CD4-positive, alpha-beta T cell treated with Interleukin-6 at 100 ng/mL for 8 hours (primary cell): Measurements from ENCODE around the gene CPNE1.

Source experiments
- DNase-seq: peaks from one replicate; pipeline ENCODE4 v3.0.0-alpha.2; 2020; ENCODE audit warnings: mixed read lengths, low spot score

Gene CPNE1

GRCh38 chr20:35620818-35621559 lies 43.7 kb downstream of the CPNE1 start:
- no peak for DNase-seq

- DNase-seq: peak; percentile 67
Observed at GRCh38 chr20:35619196-35620095, 45.3 kb downstream of the CPNE1 start.

- DNase-seq: no peak
Observed at GRCh38 chr20:35618263-35619131, 46.2 kb downstream of the CPNE1 start.

- DNase-seq: peak; percentile 30
Observed at GRCh38 chr20:35617397-35618262, 47.1 kb downstream of the CPNE1 start.

- peak; percentile 25 for DNase-seq
Observed at GRCh38 chr20:35616465-35617396, 48.0 kb downstream of the CPNE1 start.

GRCh38 chr20:35615667-35616464 lies 48.8 kb downstream of the CPNE1 start, which contains the start of gene SPAG4:
Gene SPAG4 (plus strand): TSS chr20:35615829. CDS start chr20:35616004, 175 bp downstream.
- peak; percentile 100 for DNase-seq

GRCh38 chr20:35611482-35611881 lies 53.2 kb downstream of the CPNE1 start:
- DNase-seq: no peak

GRCh38 chr20:35610833-35611427 lies 53.8 kb downstream of the CPNE1 start:
- DNase-seq: no peak

- no peak for DNase-seq
Observed at GRCh38 chr20:35607003-35607735, 57.5 kb downstream of the CPNE1 start.

- no peak for DNase-seq
Observed at GRCh38 chr20:35606127-35606526, 58.6 kb downstream of the CPNE1 start.

GRCh38 chr20:35604449-35604747 lies 60.3 kb downstream of the CPNE1 start:
- no peak for DNase-seq

GRCh38 chr20:35603695-35604448 lies 60.8 kb downstream of the CPNE1 start:
- DNase-seq: no peak

- DNase-seq: no peak
Observed at GRCh38 chr20:35602851-35603495, 61.7 kb downstream of the CPNE1 start.

GRCh38 chr20:35601990-35602389 lies 62.7 kb downstream of the CPNE1 start:
- no peak for DNase-seq

GRCh38 chr20:35600993-35601973 lies 63.4 kb downstream of the CPNE1 start:
- DNase-seq: peak; percentile 75
